ENCODE measurements around the gene ZFAND2A.
"Not testable (repeated sequence)": the region's sequence is repeated elsewhere in the genome, so short reads cannot be mapped to it uniquely, and the experiment has no call there.

Gene ZFAND2A

DNA sequence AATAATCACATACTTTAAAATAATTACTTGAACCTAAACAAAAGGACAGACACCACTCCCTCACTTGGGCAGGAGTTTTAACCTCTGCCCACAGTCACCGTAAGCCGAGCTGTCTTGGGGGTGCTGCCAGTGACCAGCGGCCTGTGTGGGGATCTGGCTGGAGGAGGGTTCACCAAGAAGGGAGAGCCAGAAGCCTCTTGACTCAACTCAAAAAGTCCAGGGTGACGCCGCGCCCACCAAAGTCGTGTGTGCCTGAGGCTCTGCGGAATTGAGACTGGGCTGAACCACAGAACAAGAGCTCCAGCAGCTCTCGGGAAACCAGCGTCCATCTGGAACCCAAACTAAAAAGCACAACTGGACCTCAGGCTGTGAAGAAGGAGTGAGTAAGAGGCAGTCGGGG lies 35.8 kb downstream of the ZFAND2A start:
- DNase-seq (ENCODE audit: low spot score), result no peak

DNA sequence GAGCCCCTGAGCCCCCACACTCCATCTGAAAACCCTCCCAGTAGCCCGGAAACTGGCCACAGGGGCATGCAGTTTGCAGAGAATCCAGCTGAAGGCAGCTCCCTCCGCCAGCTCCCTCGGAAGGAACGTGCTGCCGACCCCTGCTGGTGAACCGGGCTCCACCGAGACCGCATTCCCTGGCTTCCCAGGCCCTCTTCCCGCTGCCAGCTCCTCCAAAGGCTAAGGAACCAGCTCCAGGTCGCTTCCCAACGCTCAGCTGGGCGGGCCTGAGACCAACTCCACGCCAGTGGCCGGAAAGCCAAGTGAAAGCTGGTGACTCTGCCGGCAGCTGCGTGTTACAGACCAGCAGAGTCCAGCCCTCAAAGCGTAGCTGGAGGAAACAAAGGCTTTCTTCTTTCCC lies 36.3 kb downstream of the ZFAND2A start:
- DNase-seq (ENCODE audit: low spot score), result peak; percentile 93

DNA sequence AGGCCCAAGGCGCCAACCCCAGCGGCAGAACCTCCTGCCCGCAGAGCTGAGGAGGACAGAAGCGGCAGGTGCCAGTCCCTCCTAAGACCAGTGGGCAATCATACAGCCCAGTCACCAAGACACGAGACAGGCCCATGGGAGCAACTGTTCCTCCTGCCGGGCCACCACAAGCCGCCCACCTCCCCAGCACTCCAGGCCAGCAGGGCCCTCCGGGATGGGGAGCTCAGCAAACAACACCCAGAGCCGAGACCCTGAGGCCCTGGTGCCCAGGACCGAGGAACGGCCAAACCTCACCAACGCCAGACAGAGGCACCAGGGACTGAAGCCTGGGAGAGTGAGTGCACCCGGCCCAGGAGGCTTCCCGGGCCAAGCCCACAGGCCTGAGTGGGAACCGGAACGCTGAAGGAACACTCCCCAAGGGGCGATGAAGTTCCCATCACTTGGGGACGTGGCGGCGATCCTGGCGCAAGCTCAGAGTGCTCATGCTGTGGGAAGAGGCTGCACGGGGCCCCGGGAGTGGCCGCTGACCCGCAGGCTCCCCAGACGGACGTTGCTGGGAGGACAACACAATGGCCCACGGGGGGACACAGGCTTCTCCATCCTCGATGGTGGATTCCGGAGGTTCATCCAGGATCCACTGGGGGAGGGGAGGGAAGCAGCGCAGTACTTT lies 37.0 kb downstream of the ZFAND2A start:
- DNase-seq (ENCODE audit: low spot score), result no peak

DNA sequence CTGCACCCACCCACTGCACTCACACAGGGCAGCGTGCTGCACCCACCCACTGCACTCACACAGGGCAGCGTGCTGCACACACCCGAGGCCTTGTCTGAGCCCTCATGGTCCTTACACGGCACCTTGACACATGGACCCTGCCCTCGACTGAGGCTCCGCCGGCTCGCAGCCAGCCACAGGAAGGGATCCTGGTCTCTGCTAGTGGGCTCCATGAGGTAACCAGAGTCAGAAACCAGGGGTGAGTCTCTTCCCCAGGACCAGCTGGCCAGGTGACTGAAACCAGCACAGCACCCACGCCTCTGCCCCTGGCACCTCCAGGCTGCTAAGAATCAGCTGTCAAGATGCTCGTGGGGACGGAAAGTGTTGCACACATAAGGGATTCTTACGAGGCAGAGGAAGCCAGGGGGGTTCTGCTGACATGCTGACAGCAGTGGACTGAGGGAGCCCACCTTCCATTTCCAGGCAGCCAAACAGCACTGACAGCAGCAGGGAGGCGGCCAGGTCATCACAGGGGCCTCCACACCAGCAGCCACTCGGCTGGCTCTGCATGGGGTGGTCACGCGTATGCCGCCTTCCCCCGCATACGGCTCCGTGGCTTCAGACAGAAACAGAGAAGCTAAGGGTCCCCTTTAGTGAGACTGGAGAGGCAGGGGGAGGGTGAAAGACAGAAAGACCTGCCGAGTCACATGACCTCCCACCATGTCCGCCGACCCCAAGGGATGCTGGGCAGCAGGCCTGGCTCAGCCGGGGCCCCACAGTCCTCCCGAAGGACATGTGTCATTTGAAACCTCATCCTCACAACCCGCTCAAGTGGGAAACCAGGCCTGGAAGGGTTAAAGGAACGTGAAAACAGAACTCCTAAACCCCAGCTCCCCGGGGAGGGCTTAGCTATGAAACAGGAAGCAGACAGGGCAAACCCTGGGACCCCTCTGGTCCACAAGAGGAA lies 37.8 kb downstream of the ZFAND2A start:
- DNase-seq (ENCODE audit: low spot score), result no peak

DNA sequence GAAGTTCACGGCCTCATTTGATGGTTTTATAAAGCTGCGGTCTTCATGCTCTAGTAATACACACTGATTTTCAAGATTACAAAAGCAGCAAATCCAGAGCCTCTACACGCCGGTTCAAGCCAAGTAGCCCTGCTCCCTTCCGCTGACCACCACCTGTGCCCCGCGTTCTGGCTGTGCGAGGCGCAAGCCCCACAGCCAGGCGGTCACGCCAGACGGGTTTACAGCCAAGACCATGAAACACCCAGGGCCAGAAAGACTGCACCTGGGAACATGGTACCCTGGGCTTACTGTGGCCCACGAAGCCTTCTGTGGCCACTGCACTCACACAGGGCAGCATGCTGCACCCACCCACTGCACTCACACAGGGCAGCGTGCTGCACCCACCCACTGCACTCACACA lies 38.5 kb downstream of the ZFAND2A start:
- DNase-seq (ENCODE audit: low spot score), result no peak

DNA sequence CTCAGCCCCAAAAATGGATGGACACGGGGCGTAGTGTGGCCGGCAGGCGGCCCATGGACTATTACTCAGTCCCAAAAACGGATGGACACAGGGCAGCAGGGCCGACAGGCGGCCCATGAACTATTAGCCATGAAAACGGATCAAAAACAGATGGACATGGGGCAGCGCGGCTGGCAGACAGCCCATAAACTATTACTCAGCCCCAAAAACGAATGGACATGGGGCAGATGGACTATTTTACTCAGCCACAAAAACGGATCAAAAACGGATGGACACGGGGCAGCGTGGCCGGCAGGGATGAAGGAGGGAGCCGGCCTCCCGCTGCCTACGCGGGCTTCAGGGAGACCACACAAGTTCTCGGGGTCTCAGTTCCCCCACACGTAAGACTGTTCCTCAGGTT lies 39.2 kb downstream of the ZFAND2A start:
- DNase-seq (ENCODE audit: low spot score), result no peak

DNA sequence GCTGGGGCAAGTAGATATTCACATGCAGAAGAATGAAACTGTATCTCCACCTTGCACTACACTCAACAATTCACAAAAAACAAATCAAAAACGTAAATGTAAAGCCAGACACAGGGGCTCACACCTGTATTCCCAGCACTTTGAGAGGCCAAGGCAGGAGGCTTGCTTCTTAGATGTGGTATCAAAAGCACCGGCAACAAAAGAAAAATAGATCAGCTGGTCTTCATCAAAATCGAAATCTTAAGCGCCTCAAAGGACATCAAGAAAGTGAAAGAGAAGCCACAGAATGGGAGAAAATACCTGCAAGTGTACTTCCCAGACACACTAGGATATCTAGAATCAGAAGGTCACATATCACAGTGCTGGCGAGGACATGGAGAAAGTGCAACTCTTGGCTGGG lies 40.8 kb downstream of the ZFAND2A start:
- no peak for DNase-seq (ENCODE audit: low spot score)

DNA sequence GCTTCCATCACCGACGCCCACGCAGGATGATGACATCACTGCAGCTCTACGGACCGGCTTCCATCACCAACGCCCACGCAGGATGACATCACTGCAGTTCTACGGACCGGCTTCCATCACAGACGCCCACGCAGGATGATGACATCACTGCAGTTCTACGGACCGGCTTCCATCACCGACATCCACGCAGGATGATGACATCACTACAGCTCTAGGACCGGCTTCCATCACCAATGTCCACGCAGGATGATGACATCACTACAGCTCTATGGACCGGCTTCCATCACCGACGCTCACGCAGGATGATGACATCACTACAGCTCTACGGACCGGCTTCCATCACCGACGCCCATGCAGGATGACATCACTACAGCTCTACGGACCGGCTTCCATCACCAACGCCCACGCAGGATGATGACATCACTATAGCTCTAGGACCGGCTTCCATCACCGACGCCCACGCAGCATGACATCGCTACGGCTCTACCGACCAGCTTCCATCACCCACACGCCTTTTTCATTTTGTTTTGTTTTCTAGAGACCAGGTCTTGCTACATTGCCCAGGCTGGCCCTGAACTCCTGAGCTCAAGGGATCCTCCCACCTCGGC lies 42.6 kb downstream of the ZFAND2A start:
- no peak for DNase-seq (ENCODE audit: low spot score)

DNA sequence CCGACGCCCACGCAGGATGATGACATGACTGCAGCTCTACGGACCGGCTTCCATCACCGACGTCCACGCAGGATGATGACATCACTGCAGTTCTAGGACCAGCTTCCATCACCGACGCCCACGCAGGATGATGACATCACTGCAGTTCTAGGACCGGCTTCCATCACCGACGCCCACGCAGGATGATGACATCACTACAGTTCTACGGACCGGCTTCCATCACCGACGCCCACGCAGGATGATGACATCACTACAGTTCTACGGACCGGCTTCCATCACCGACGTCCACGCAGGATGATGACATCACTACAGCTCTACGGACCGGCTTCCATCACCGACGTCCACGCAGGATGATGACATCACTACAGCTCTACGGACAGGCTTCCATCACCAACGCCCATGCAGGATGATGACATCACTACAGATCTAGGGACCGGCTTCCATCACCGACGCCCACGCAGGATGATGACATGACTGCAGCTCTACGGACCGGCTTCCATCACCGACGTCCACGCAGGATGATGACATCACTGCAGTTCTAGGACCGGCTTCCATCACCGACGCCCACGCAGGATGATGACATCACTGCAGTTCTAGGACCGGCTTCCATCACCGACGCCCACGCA lies 43.5 kb downstream of the ZFAND2A start:
- not testable (repeated sequence) for DNase-seq (ENCODE audit: low spot score)

DNA sequence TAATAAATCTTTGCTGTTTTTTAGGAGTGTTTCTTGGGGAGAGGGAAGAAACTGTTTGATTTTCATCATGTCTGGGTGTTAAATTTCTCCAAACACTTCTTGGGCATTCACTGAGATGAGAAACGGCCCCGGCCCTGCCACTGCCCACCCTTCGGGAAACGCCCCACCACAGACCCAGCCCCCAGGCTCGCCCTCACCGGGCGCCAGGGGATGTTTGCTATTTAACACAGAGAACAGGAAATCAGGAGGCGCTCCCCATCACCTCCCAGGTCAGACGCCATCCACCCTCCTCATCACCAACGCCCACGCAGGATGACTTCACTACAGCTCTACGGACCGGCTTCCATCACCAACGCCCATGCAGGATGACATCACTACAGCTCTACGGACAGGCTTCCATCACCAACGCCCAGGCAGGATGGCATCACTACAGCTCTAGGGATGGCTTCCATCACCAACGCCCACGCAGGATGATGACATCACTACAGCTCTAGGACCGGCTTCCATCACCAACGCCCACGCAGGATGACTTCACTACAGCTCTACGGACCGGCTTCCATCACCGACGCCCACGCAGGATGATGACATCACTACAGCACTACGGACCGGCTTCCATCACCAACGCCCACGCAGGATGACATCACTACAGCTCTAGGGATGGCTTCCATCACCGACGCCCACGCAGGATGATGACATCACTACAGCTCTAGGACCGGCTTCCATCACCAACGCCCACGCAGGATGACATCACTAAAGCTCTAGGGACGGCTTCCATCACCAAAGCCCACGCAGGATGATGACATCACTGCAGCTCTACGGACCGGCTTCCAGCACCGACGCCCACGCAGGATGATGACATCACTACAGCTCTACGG lies 44.6 kb downstream of the ZFAND2A start:
- DNase-seq (ENCODE audit: low spot score), result not testable (repeated sequence)

DNA sequence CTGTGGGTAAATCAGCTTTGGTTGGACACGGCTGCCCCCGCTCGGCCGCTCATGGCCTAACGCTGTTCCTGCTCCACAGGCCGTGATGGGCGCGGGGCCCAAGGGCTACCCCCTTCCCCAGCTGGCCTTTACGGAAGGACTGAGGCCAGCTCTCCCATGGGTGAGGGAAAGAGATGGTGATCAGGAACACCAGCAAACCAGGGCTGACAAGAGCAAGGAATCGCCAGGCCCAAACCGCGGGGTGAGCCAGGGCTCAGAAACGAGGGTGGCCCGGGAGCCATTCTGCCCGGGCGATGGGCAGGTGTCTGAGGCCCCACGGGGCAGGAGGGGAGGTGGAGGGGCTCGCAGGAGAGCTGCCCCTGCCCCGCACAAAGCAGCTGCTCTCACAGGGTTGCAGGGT lies 45.5 kb downstream of the ZFAND2A start:
- no peak for DNase-seq (ENCODE audit: low spot score)

DNA sequence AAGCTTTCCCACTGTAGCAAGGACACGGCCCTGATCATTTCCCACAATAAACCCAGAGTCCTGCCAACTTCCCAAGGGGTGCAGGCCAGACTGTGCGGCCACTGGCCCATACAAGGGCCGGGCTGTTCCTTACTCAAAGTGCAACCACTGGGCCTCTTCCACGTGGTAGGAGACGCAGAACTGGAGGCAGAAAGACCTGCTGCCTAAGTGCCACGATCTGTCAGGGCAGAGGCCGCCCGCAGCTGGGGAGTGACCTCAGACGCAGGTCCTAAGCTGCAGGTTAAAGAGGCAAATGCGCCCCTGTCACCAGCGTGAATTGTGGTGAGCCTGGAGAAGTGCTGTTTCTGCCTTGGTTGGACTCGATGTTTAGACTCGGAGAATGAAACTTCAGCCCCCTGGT lies 45.9 kb downstream of the ZFAND2A start:
- no peak for DNase-seq (ENCODE audit: low spot score)

DNA sequence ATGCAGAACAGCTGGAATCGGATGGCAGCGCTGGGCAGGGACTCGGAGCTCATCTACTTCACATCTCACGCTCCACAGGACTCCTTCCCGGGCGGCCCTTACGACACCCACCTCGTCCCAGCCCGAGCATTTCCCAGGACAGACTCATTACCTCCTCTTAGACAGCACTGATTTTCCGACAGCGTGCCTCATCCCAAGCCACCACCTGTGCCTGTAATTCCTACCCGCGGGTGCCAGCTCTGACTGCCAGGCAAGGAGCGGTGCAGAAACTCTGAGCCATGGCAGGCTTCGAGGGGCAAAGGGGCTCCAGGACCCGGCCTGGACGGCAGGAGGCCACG lies 46.5 kb downstream of the ZFAND2A start:
- no peak for DNase-seq (ENCODE audit: low spot score)

DNA sequence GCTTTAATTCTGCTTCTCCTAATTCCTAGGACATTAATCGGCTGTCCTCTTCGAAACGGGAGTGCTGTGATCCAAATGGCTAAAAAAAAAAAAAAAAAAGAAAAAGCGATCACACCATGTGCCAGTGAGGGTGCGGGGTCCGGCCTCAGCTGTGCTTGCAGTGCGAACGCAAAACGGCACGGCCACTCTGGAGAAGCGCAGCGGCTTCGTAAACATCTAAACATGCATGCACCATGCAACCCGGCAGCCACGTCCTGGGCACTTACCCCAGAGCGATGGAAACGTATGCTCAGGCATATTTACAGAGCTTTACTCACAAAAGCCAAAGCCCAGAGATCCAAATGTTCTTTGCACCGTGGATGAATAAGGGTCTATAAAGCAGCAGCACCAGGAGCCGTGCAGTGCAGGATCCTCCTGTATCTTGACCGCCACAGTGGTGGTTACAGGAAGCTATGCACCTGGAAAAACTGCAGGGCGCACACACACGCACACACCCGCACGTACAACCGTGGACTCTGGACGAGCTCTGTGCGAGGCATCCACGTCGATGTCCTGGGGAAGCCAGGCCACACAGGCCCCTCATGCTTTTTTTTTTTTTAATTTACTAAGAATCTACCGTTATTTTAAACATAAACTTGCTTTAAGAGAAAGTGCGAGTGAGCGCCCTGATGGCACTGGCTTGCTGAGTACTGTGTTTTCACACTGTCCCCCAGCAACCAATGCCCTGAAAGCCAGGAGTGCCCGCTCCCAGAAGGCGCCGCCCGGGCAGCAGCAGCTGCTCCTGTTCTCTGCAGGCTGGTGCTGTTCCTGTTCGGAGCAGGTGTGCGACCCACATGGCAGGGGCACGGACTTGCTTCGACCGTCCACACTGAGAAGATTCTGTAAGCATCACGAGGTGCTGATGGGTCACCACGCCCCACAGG lies 47.1 kb downstream of the ZFAND2A start:
- DNase-seq (ENCODE audit: low spot score), result no peak

DNA sequence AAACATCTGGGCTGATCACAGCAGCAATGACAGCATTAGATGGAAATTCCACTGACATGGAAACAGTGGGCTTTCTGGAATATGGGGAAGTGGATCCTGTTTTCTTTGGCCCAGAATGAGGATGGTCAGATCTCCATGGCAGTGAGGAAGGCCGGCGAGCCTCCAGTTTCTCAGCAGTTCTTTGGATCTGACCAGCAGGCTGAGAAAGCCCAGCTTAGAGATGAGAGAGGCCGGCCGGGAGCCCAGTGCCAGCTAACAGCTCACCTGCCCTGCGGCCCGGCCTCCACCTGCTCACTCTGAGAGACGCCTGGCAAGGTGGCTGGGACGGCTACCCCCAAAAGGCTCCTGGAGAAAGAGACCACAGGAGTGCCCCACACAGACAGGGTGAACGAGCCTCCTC lies 47.9 kb downstream of the ZFAND2A start:
- no peak for DNase-seq (ENCODE audit: low spot score)

DNA sequence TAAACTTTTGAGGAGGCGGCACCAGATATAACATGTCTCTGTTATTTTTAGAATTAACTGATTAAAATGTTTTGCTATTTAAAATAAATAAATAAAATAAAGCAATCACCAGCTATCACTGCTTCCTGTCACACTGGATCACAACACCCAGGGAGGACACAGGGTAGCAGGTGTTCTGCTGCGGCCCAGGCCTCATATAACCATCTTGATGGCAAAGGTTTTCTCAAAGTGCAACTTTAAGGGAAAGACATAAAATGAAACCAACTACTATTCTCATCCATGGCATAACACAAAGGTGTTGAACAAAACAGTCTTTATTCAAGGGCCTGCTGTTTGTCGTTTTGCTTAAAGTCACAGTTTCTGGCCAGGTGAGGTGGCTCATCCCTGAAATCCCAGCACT lies 48.8 kb downstream of the ZFAND2A start:
- DNase-seq (ENCODE audit: low spot score), result no peak

DNA sequence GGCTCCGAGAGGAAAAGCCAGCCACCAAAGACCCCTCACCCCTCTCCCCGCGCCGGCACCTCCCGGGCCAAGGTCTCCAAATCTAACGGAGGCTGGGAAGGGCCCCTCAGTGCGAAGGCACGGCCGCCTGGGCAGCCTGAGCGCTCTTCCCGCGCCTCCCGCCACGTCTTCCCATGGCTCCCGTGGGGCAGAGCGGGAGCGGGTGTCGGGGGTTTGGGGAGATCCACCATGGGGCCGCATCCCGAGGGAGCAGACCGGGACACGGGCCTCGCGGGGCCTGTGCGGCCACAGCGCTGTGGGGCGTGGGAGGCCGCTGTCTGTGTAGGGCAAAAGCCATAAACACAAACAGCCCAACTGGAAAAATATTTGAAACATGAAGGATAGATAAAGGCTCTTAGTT lies 49.6 kb downstream of the ZFAND2A start:
- no peak for DNase-seq (ENCODE audit: low spot score)

DNA sequence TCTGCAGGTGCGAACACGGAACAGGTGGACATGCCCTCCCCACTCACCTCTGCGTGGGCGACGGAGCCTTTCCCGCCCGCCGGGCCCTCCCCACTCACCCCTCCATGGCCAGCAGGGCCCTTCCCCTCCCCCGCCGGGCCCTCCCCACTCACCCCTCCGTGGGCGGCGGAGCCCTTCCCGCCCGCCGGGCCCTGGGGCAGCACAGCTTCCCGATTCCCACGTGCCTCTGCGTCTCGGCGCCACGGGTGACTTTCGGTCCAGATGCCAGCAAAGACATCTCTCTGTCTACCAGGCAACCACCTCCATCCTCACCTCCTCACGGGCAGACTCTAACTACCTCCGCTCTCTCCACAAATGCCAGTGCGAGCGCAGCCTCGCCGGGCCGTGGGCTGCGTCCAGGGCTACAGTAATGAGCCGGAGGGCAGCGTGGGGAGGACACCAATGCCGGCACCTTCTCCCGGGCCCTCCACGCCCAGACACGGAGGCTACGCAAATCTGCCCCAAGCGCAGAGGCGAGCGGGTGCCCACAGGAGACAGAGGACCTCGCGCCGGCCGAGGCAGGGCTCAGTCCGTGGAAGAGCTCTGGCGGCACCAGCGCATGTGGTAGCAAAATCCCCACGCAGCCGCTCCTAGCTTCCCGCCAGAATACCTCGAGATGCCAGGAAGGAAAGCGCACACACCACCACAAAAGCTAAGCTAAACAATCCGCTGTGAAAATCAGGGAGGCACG lies 50.2 kb downstream of the ZFAND2A start:
- no peak for DNase-seq (ENCODE audit: low spot score)

DNA sequence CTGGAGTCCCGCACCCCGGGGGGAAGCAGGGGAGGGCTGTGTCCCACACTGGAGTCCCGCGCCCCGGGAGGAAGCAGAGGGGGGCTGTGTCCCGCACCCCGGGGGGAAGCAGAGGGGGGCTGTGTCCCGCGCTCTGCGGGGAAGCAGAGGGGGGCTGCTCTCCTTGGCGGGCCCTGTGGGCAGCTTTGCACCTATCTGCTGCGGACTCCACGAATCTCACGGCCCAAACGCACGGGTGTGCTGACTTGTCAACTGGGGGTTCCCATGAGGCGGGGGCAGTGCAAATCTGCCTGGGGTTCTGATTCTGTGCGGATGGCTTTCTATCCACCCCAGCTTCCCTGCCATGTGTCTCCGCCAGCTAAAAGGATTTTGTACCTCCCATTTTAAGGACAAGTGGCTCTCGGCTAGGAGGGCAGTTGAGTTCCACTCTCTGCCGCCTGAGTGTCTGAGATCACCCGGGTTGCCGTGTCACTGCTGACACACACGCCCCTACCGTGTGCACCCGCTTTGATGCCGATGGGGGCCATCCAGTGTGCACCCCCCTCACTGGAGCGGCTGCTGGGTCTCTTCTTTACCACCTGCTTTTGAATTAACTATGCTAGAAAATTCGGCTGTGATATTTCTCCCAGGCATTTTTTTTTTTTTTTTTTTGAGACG lies 51.6 kb downstream of the ZFAND2A start:
- DNase-seq (ENCODE audit: low spot score), result no peak
